Smooth muscle cell (in vitro differentiated cells): Measurements from ENCODE around the gene COL5A3. TPM values are rescaled to one million over a fixed set of nuclear protein-coding genes. Genes with fewer than 3 reads are reported as not detected.

ENCODE experiments used
- DNase-seq: peaks from one replicate; lab custom pipeline; 2025; ENCODE audit not compliant: unreplicated experiment; lab: John Stamatoyannopoulos, UW
- H2AFZ ChIP-seq: fragments of 200-600 bp; sonication (generic); 2 replicates; pipeline ENCODE4 v1.6.0; 2016; ENCODE audit warnings: antibody characterized with exemption, low read depth, mild to moderate bottlenecking
- H3F3A ChIP-seq: fragments of 200-600 bp; sonication (generic); 2 replicates; pipeline ENCODE4 v1.6.0; 2017; ENCODE audit warnings: antibody characterized with exemption, low read depth
- H3K27ac ChIP-seq: fragments of 200-600 bp; sonication (generic); 2 replicates; pipeline ENCODE4 v1.5.1; 2016; ENCODE audit warnings: low read depth, mild to moderate bottlenecking
- H3K27me3 ChIP-seq: fragments of 200-600 bp; sonication (generic); 2 replicates; pipeline ENCODE4 v1.6.1; 2016; ENCODE audit warnings: low read depth, mild to moderate bottlenecking
- H3K36me3 ChIP-seq: fragments of 200-600 bp; sonication (generic); 2 replicates; pipeline ENCODE4 v1.5.1; 2016; ENCODE audit warnings: low read depth
- H3K4me1 ChIP-seq: fragments of 200-600 bp; sonication (generic); 2 replicates; pipeline ENCODE4 v1.5.1; 2016; ENCODE audit warnings: low read depth
- H3K4me2 ChIP-seq: fragments of 200-600 bp; sonication (generic); 2 replicates; pipeline ENCODE4 v1.6.0; 2016; ENCODE audit warnings: mild to moderate bottlenecking
- H3K4me3 ChIP-seq: fragments of 200-600 bp; sonication (generic); 2 replicates; pipeline ENCODE4 v1.5.1; 2016; ENCODE audit warnings: mild to moderate bottlenecking
- H3K79me2 ChIP-seq: fragments of 200-600 bp; sonication (generic); 2 replicates; pipeline ENCODE4 v1.6.0; 2016; ENCODE audit warnings: low read depth, mild to moderate bottlenecking
- H3K9ac ChIP-seq: fragments of 200-600 bp; sonication (generic); 2 replicates; pipeline ENCODE4 v1.6.0; 2016; ENCODE audit warnings: low read depth
- H3K9me3 ChIP-seq: fragments of 200-600 bp; sonication (generic); replicated peaks from 2 replicates; pipeline ENCODE4 v1.5.1; 2016; ENCODE audit warnings: low read depth
- H4K20me1 ChIP-seq: fragments of 200-600 bp; sonication (generic); 2 replicates; pipeline ENCODE4 v1.6.0; 2016; ENCODE audit warnings: low read depth
- WGBS: methylation state at CpG from one replicate; pipeline ENCODE4 v1.1.7; 2016; ENCODE audit warnings: low lambda C conversion rate; 5-methylcytosine and 5-hydroxymethylcytosine counted together
- polyA plus RNA-seq: library from polyadenylated mRNA; unstranded; fragments of >200 nt; fragmentation: Nextera tagmentation; extraction: Ambion mirVana; gene quantifications from 2 replicates; pipeline ENCODE4 v1.2.1, GENCODE V29; 2016
- total RNA-seq: library from RNA; depleted of rRNA; stranded (reverse); fragments of >200 nt; gene quantifications from 2 replicates; pipeline ENCODE4 v1.2.3, GENCODE V29; 2014
- TF ChIP-seq, protein P1 (sequence below): fragments of 200-600 bp; sonication (generic); IDR thresholded peaks from 2 replicates; pipeline ENCODE4 v1.5.1; 2017; ENCODE audit warnings: borderline replicate concordance, mild to moderate bottlenecking, antibody characterized with exemption; ENCODE audit not compliant: insufficient read depth, poor library complexity, severe bottlenecking

COL5A3 gene
- total and polyA plus RNA-seq, 2 experiments from 2014 or later, result 12.8 to 14.4 TPM

DNA sequence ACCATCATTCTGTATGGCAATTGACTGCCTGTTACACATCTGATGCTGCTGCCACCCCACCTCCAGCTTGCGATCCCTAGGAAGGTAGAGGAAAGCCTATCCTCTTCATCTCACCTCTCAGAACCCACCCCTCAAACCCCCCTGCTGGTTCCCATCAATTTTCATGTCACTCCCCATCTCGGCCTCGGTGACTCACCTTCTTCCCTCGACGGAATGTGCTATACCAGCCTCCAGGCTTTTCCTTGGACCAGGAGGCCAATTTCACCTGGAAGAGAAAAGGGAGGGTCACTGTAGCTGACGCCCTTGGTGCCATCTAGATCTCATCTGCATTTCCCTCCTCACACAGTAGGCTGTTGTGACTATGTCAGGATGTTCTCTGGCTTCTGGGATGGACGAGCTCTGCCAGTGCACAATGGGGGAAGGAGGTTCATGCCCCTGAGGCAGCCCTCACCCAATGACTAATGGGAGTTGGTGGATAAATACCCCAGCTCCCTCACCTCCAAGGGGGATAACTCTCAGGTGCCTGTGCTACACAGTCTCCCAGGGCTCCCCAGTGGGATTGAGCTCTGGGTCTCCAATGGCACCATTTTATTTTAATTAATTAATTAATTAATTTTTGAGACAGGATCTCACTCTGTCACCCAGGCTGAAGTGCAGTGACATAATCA is 47.5 kb downstream of the COL5A3 start:
- H3K9ac ChIP-seq, result no peak overlapping the region
- no peak overlapping the region for H3K27ac ChIP-seq
- 47% methylated on average over 7 of the region's 7 CpGs for WGBS
- TF ChIP-seq, protein P1, sequence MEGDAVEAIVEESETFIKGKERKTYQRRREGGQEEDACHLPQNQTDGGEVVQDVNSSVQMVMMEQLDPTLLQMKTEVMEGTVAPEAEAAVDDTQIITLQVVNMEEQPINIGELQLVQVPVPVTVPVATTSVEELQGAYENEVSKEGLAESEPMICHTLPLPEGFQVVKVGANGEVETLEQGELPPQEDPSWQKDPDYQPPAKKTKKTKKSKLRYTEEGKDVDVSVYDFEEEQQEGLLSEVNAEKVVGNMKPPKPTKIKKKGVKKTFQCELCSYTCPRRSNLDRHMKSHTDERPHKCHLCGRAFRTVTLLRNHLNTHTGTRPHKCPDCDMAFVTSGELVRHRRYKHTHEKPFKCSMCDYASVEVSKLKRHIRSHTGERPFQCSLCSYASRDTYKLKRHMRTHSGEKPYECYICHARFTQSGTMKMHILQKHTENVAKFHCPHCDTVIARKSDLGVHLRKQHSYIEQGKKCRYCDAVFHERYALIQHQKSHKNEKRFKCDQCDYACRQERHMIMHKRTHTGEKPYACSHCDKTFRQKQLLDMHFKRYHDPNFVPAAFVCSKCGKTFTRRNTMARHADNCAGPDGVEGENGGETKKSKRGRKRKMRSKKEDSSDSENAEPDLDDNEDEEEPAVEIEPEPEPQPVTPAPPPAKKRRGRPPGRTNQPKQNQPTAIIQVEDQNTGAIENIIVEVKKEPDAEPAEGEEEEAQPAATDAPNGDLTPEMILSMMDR, result no peak
- H3K79me2 ChIP-seq, result no peaks in the 10 kb centered on the region
- DNase-seq, result no peak
- H3K9me3 ChIP-seq, result no peaks in the 10 kb centered on the region
- no peak overlapping the region for H3K4me2 ChIP-seq
- H3F3A ChIP-seq, result no peaks in the 10 kb centered on the region
- H2AFZ ChIP-seq, result no peak overlapping the region
- H4K20me1 ChIP-seq, result no peaks in the 10 kb centered on the region
- no peaks in the 10 kb centered on the region for H3K36me3 ChIP-seq
- no peak overlapping the region for H3K4me3 ChIP-seq
- peaks cover 27% of the 10 kb centered on the region for H3K27me3 ChIP-seq
- H3K4me1 ChIP-seq, result no peaks in the 10 kb centered on the region

DNA sequence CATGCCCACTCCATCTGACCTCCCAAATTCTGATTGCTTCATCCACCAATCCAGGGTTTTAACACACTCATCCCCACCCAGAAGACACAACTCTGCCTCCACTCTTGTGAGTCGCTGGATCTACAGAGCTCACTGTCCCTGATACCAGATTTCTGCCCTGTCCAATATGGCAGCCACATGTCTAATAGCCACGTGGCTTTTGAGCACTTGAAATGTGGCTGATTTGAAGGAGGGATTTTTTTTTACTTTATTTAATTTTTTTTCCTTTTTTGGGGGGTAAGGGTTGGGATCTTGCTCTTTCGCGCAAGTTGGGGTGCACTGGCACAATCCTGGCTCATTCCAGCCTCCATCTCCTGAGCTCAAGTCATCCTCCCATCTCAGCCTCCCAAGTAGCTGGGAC is 49.2 kb downstream of the COL5A3 start:
- H3K27ac ChIP-seq, result no peak overlapping the region
- no peaks in the 10 kb centered on the region for H4K20me1 ChIP-seq
- no peaks in the 10 kb centered on the region for H3F3A ChIP-seq
- H3K36me3 ChIP-seq, result no peaks in the 10 kb centered on the region
- no peak overlapping the region for H3K4me3 ChIP-seq
- peaks cover 10% of the 10 kb centered on the region for H3K27me3 ChIP-seq
- no peak overlapping the region for H3K9ac ChIP-seq
- no peaks in the 10 kb centered on the region for H3K9me3 ChIP-seq
- no peaks in the 10 kb centered on the region for H3K79me2 ChIP-seq
- no peak for DNase-seq
- no peak overlapping the region for H3K4me2 ChIP-seq
- H2AFZ ChIP-seq, result no peak overlapping the region
- WGBS, result 93% methylated on average over 4 of the region's 4 CpGs
- TF ChIP-seq, protein P1, result no peak
- no peaks in the 10 kb centered on the region for H3K4me1 ChIP-seq

- H3K79me2 ChIP-seq, result no peaks in the 10 kb centered on the region
- H3K4me1 ChIP-seq, result no peaks in the 10 kb centered on the region
- 10% methylated on average over 1 of the region's 1 CpG for WGBS
- DNase-seq, result no peak
- H3K27me3 ChIP-seq, result no peaks in the 10 kb centered on the region
- TF ChIP-seq, protein P1, result no peak
- peak overlapping the region; percentile 28 for H3K27ac ChIP-seq
- H3K4me3 ChIP-seq, result no peak overlapping the region
- no peaks in the 10 kb centered on the region for H3K9me3 ChIP-seq
- H3K4me2 ChIP-seq, result peak overlapping the region; percentile 24
- no peaks in the 10 kb centered on the region for H3K36me3 ChIP-seq
- no peak overlapping the region for H3K9ac ChIP-seq
- no peaks in the 10 kb centered on the region for H3F3A ChIP-seq
- H2AFZ ChIP-seq, result no peak overlapping the region
- no peaks in the 10 kb centered on the region for H4K20me1 ChIP-seq
Observed at GRCh38 chr19:9958379-9958821, 51.9 kb downstream of the COL5A3 start.

- Histone ChIP-seq H2AFZ (no peak overlapping the region), H4K20me1 (no peaks in the 10 kb centered on the region), H3K4me3 (no peak overlapping the region), H3K9me3 (no peaks in the 10 kb centered on the region), H3K9ac (no peak overlapping the region), H3K79me2 (no peaks in the 10 kb centered on the region), H3K27ac (no peak overlapping the region), H3K36me3 (no peaks in the 10 kb centered on the region), H3K4me1 (no peaks in the 10 kb centered on the region), H3K4me2 (no peak overlapping the region), H3K27me3 (no peaks in the 10 kb centered on the region), H3F3A (no peaks in the 10 kb centered on the region)
- 74% methylated on average over 3 of the region's 3 CpGs for WGBS
- no peak for DNase-seq
- TF ChIP-seq, protein P1, result no peak
Observed at GRCh38 chr19:9956956-9957355, 53.3 kb downstream of the COL5A3 start.
